ENCODE data around the gene SCARB1.

DNA sequence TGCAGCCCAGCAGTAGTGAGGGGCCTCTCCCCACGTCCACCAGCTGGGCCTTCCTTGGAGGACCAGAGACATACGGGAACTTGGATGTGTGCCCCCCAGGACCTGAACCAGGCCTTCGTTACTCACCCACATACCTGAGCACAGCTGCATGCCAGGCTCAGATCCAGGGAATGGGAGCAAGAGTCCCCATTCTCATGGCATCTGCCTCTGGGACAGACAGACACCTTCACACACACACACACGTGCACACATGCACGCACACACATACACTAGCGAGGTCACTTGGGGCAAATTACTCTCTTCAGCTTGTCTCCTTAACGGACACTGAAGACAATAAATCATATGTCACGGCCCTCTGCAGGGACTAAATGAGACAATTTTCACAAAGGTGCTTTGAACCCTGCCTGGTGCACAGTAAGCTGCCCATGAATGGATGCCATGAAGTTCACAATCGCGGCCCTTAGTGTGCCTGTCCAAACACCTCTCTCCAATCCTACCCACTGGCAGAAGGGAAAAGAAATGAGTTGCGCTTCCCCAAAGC is 5.7 kb downstream of the SCARB1 start:
- TF ChIP-seq, protein P1, sequence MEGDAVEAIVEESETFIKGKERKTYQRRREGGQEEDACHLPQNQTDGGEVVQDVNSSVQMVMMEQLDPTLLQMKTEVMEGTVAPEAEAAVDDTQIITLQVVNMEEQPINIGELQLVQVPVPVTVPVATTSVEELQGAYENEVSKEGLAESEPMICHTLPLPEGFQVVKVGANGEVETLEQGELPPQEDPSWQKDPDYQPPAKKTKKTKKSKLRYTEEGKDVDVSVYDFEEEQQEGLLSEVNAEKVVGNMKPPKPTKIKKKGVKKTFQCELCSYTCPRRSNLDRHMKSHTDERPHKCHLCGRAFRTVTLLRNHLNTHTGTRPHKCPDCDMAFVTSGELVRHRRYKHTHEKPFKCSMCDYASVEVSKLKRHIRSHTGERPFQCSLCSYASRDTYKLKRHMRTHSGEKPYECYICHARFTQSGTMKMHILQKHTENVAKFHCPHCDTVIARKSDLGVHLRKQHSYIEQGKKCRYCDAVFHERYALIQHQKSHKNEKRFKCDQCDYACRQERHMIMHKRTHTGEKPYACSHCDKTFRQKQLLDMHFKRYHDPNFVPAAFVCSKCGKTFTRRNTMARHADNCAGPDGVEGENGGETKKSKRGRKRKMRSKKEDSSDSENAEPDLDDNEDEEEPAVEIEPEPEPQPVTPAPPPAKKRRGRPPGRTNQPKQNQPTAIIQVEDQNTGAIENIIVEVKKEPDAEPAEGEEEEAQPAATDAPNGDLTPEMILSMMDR (IDR thresholded peaks at IDR 0.05) = no peak
- TF ChIP-seq POLR2A (IDR thresholded peaks at IDR 0.05) = no peak

Measured in body of pancreas (tissue), 4 donors.